Stomach (tissue), 9 donors: ENCODE results near the gene FAM180B. TPM values are rescaled to one million over a fixed set of nuclear protein-coding genes. Genes with fewer than 3 reads are reported as not detected.

Experiments used
- DNase-seq, 2 donors: peaks; one replicate each; pipeline versions ENCODE4 v3.0.0 to v3.0.0-alpha.2; 2013 to 2019
- H3K27ac ChIP-seq, 5 donors: fragments of 200-600 bp in 4 of 5; sonication (generic) in 4 of 5; one replicate each; pipeline ENCODE4 v1.5.1; 2013 to 2019; ENCODE audit warnings: mild to moderate bottlenecking in 1 of 5, moderate library complexity in 1 of 5
- H3K27me3 ChIP-seq, 3 donors: fragments of 200-600 bp; sonication (generic); one replicate each; pipeline ENCODE4 v1.5.1; 2017 to 2019; ENCODE audit warnings: mixed run types in 1 of 3
- H3K36me3 ChIP-seq, 4 donors: fragments of 200-600 bp; sonication (generic); 1 replicate in 3 of 4; 2 replicates in 1 of 4; pipeline ENCODE4 v1.5.1; 2016 to 2019
- H3K4me1 ChIP-seq, 4 donors: fragments of 200-600 bp; sonication (generic); one replicate each; pipeline ENCODE4 v1.5.1; 2016 to 2019
- H3K4me3 ChIP-seq, 4 donors: fragments of 200-600 bp; sonication (generic) in 3 of 4; one replicate each; pipeline ENCODE4 v1.5.1; 2016 to 2019; ENCODE audit warnings: mild to moderate bottlenecking in 1 of 4
- H3K9me3 ChIP-seq, 4 donors: fragments of 200-600 bp; sonication (generic); one replicate each; pipeline ENCODE4 v1.5.1; 2016 to 2019
- CTCF ChIP-seq, 7 experiments: fragments of 450-650 bp in 4 of 7; fragments of 200-600 bp in 3 of 7; sonication (generic) in 3 of 7; IDR thresholded peaks; one replicate each; pipeline ENCODE4 v1.5.1; 2016 to 2019; ENCODE audit warnings: antibody characterized with exemption in 7 of 7, control low read depth in 2 of 7, mild to moderate bottlenecking in 1 of 7
- EP300 ChIP-seq: sonication (generic); formaldehyde crosslinking; IDR thresholded peaks from one replicate; pipeline ENCODE4 v1.6.1; 2017; ENCODE audit warnings: antibody characterized with exemption
- POLR2A ChIP-seq, 4 donors: fragments of 450-650 bp; IDR thresholded peaks; one replicate each; pipeline ENCODE4 v1.6.1; 2016; ENCODE audit warnings: antibody characterized with exemption in 4 of 4, control low read depth in 2 of 4, mild to moderate bottlenecking in 1 of 4, moderate library complexity in 1 of 4
- POLR2AphosphoS5 ChIP-seq, 3 donors: sonication (generic); formaldehyde crosslinking; IDR thresholded peaks; one replicate each; pipeline ENCODE4 v1.6.1; 2016; ENCODE audit warnings: antibody characterized with exemption in 3 of 3
- WGBS, 5 donors: extraction: QIAGEN DNeasy Blood & Tissue Kit in 3 of 5; methylation state at CpG; one replicate each; pipeline versions ENCODE4 v1.1.5 to v1.1.7; 2013 to 2018; 5-methylcytosine and 5-hydroxymethylcytosine counted together
- intact Hi-C: fragments of 100-400 bp; cut with DNase I; formaldehyde crosslinking; loops from one replicate; pipeline ENCODE4 v1.15.1; 2023; ENCODE audit warnings: low total_unique reads
- polyA plus RNA-seq, 3 donors: library from polyadenylated mRNA; stranded (reverse); fragments of 200-250 nt; gene quantifications; one replicate each; pipeline ENCODE4 v1.2.3, GENCODE V29; 2013
- total RNA-seq, 5 donors: library from RNA; depleted of rRNA; stranded (reverse); fragments of >200 nt; gene quantifications; one replicate each; pipeline versions ENCODE4 v1.1.0 to v1.2.3, GENCODE V29; 2014 to 2016
- donor health status: healthy with polysubstance abuse.
- donor health status: Bipolar disorder and iron deficiency.
- donor health status: healthy.

FAM180B gene
- total and polyA plus RNA-seq, 8 donors = 0.37 to 1.2 TPM; not detected in 6

DNA sequence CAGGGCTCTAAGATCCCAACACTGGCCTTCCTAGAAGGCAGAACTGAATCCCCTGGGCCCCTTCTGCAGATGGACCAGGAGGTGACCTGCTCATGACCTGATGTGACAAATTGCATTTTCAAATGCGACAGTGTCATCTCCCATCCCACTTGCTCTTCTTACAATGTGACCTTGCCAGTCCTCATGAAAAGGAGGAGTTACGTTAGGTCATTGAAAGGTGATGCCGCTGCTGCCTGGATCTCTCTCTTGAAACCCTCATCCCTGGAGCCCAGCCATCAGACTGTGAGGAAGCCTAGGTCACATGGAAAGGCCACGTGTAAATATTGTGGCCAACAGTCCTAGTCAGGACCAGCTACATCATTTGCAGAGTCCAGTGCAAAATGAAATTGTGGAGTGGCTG, 13.4 kb downstream of the FAM180B start:
- Histone ChIP-seq H3K27ac (no peak overlapping the region), H3K27me3 (peaks cover 0 to 14% (median 4%) of the 10 kb centered on the region in 3 donors), H3K9me3 (no peaks in the 10 kb centered on the region), H3K4me1 (no peaks in the 10 kb centered on the region), H3K4me3 (no peak overlapping the region), H3K36me3 (no peaks in the 10 kb centered on the region)
- DNase-seq = no peak
- TF ChIP-seq POLR2A (IDR thresholded peaks at IDR 0.05) (no peak), CTCF (IDR thresholded peaks at IDR 0.05) (no peak), EP300 (no peak), POLR2AphosphoS5 (IDR thresholded peaks at IDR 0.05) (no peak)
- 65 to 81% (median 80%) methylated on average over 4 of the region's 4 CpGs for WGBS, 5 donors
- intact Hi-C loops = no loop called here

DNA sequence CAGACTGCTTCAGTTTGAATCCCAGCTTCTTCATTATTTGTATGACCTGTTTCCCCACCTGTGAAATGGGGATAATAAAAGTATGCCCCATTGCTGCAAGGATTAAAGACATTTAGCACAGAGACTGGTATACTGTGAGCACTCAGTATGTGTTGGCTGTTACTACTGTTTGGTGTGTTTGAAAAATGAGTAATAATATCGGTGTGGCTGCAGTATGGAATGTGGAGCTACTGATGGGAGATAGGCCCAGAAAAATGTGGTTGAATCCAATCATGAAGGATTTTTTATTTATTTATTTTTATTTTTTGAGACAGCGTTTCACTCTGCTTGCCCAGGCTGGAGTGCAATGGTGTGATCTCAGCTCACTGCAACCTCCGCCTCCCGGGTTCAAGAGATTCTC, 16.8 kb downstream of the FAM180B start:
- Histone ChIP-seq H3K36me3 (no peaks in the 10 kb centered on the region), H3K9me3 (no peaks in the 10 kb centered on the region), H3K4me3 (no peak overlapping the region), H3K4me1 (peaks cover 0 to 14% (median 3%) of the 10 kb centered on the region in 4 donors), H3K27ac (no peak overlapping the region), H3K27me3 (no peaks in the 10 kb centered on the region)
- DNase-seq = no peak
- TF ChIP-seq CTCF (IDR thresholded peaks at IDR 0.05) = no peak
- no peak for TF ChIP-seq POLR2AphosphoS5 (IDR thresholded peaks at IDR 0.05)
- no peak for TF ChIP-seq EP300
- TF ChIP-seq POLR2A (IDR thresholded peaks at IDR 0.05) = no peak
- 75 to 92% (median 87%) methylated on average over 4 of the region's 4 CpGs for WGBS, 5 donors
- intact Hi-C loops = no loop called here

DNA sequence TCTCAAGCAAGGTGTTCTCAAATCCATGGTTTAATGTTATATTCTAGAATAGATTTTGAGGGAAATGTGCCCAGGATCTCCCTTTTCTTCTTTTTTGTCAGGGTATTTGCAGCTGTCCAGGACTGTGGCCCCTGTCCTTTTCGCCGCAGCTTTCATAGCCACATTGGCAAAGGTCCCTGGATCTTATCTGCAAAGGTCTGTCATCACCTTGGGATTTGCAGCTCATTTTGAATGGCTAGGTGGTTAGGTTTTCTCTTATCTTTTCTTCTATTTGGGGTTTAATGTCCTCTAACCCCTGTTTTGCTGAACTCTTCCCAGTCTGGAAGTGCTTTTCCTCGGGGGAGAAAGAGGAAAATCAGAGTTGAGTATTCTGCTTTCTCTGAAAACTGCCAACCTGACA, 19.4 kb downstream of the FAM180B start:
- H3K36me3 ChIP-seq = peaks cover 0 to 13% (median 5%) of the 10 kb centered on the region in 4 donors
- no peak for TF ChIP-seq EP300
- TF ChIP-seq CTCF (IDR thresholded peaks at IDR 0.05) = no peak
- TF ChIP-seq POLR2AphosphoS5 (IDR thresholded peaks at IDR 0.05) = no peak
- TF ChIP-seq POLR2A (IDR thresholded peaks at IDR 0.05) = no peak
- WGBS, 5 donors = 68 to 90% (median 78%) methylated on average over 3 of the region's 3 CpGs
- no peak overlapping the region for H3K27ac ChIP-seq
- DNase-seq = no peak
- intact Hi-C loops = no loop called here
- no peaks in the 10 kb centered on the region for H3K9me3 ChIP-seq
- no peak overlapping the region for H3K4me3 ChIP-seq
- peaks cover 0 to 14% (median 3%) of the 10 kb centered on the region in 4 donors for H3K4me1 ChIP-seq
- no peaks in the 10 kb centered on the region for H3K27me3 ChIP-seq

- Histone ChIP-seq H3K4me1 (peaks cover 0 to 14% (median 3%) of the 10 kb centered on the region in 4 donors), H3K27ac (no peak overlapping the region), H3K4me3 (no peak overlapping the region), H3K9me3 (no peaks in the 10 kb centered on the region), H3K27me3 (no peaks in the 10 kb centered on the region), H3K36me3 (peaks cover 0 to 21% (median 8%) of the 10 kb centered on the region in 4 donors)
- intact Hi-C loops = no loop called here
- no peak for DNase-seq
- WGBS, 5 donors = 47 to 70% (median 60%) methylated on average over 5 of the region's 5 CpGs
- TF ChIP-seq EP300 (no peak), POLR2A (IDR thresholded peaks at IDR 0.05) (no peak), POLR2AphosphoS5 (IDR thresholded peaks at IDR 0.05) (no peak), CTCF (IDR thresholded peaks at IDR 0.05) (no peak)
Observed at GRCh38 chr11:47606731-47607130, 20.3 kb downstream of the FAM180B start.
